Activated T-cell treated with anti-CD3 and anti-CD28 coated beads for 24 hours (primary cell): ENCODE results near the gene STK24.

ENCODE experiments used
- DNase-seq: peaks from one replicate; pipeline ENCODE4 v3.0.0-alpha.2; 2020; ENCODE audit warnings: low read depth

Gene STK24

DNA sequence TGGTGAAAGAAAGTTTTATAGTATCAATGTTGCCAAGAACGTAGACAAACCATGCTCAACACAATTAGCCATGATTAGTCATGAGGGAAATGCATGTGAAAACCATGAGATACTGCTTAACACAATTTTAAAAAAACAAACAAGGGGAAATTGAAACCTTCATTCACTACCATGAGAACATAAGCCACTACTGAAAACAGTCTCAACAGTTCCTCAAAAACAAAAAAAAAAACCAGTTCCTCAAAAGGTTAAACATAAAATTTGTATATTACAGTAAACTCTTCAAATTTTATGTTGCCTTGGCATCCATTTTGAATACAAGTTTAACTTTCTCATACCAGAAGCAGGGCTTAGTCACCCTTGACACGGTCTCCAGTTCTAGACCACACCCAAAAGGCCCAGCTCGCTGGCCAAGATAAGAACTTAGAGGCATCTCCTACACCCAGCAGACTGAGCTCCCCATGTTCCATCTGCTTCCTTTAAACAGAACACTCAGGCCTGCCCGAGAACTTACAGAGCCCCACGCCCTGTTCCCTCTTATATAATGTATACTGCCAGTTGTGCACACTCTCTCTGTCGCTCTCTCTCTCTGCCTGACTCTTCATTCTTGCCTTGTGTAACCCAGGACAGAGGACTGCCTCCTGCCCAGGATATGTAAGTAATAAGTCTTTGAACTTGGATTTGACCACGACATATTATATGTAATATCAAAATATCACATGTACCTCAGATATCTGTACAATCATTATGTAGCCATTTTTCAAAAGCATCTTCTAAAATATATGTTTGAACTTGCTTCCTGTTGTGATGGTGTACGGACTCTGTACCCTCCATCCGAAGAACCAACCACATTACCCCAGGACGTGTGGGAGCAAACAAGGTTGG lies 67.4 kb downstream of the STK24 start:
- peak; percentile 23 for DNase-seq

- no peak for DNase-seq
Observed at GRCh38 chr13:98508685-98509084, 68.2 kb downstream of the STK24 start.

DNA sequence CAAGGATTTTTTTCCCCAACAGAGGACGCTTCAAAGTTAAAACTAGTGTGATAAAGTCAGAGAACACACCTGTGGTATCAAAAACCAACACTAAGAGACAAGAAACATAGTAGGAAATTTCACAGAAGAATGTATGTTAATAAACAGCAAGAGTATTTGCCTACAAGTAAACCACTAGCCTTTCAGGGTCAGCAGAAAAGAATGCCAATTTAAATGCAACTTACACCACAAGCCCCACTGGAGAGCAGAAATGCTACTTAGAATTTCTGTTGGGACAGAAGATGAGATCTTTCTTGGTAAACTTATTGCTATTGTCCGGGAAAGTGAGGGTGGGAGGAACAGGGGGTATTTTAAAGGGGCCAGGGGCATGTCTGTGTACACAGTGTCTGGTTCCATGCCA lies 68.6 kb downstream of the STK24 start:
- no peak for DNase-seq

DNA sequence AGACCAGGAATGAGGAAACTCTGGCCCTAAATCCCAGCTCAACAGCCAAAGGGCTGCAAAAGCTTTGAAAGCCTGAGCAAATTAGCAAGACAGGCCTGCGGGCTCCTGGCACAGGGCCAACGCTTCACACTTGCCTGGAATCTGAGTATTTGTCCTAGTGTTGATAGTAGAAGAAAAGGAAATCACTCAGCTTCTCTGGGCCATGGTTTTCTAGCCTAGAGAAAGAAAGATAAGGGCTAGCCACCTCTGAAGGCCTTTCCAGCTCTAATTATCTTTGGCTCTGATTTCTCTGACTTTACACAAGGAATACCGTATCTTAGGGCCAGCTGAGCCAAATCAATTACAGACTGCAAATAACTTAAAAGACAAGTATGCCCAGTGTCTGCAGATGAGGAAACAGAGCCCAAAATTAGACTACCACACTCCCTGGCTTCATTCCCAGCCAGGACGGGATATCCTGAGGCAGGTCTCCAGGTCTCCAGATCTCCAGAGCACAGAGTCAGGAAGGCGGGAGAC lies 69.6 kb downstream of the STK24 start:
- no peak for DNase-seq

GRCh38 chr13:98506728-98507230 lies 70.1 kb downstream of the STK24 start:
- DNase-seq = no peak

GRCh38 chr13:98506322-98506721 lies 70.6 kb downstream of the STK24 start:
- DNase-seq = no peak

GRCh38 chr13:98505217-98505616 lies 71.7 kb downstream of the STK24 start:
- DNase-seq = no peak

GRCh38 chr13:98504371-98504963 lies 72.4 kb downstream of the STK24 start:
- DNase-seq = no peak

- no peak for DNase-seq
Observed at GRCh38 chr13:98504029-98504351, 72.9 kb downstream of the STK24 start.

DNA sequence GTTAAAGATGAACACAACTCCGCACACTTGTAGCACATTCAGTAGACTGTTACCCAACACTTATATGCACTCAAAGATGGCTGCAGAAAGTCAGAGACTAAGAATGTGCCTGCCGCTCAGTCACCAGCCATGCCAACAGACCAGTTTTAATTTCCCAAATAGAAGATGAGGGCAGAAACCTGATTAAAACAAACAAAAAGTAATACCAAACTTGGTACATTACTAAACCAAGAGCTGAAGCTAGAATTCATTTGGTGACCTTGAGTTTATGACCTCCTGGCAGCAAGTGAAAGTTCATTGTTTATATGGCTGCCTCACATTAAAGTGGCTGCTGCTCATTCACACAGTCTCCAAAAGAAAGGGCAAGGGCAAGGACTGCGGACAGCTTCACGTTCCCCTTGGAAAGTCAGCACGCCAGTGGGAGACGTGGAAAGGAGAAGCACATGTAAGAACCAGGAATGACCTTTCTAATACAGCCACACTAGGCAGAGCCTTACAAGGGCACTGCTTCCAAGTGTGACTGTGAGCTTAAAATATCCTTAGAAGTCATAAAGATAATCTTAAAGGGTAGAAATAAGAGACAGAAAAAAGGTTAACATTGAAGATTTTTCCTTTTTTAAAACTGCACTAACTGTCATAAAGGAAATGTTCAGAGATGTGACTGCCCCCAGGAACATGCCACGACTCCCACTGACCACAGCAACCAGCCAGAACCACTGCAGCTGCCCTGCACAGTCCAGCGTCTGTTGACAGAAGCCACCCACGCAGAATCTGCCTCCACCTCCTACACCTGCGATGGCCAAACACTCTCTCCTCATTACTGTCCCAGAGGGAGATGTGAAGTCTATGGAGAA lies 73.5 kb downstream of the STK24 start:
- DNase-seq = no peak

DNA sequence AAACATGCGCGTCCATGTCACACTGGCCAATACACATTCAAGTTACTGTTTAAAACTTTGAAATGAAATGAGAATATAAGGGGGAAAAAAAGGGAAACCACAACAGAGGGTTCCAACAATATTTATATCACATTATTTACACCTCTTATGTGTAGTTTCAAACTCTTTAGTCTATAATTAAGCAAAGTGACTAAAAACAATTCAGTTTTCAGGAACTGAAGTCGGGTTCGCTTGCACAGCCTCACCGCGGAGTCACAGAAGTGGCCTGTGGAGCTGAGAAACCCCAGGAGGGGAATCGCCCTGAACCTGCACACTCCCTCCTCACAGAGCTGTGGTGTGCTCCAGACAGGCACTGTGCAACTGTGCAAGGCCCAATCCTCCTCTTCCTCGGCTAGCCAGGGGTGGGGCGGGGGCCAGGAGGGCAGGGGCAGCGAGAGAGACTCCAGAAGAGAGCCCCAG lies 75.9 kb downstream of the STK24 start:
- DNase-seq = no peak

DNA sequence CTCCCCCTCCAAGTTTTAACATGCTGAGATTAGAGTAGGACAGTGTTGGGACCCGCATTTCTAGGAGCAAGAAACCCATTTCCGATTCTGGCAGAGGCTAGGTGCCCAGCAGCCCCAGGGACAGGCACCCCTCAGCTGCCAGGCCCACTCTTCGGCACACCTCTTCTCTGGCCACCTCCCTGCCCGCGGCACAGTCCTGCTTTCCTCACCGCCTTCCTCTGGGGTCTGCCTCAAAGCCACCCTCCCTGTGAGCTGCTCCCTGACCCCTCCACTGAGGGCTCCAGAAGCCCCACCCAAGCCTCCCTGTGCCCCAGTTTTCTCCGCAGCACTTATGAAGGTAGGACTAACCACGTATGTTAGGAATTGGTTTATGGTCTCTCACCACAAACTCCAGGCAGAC lies 79.9 kb downstream of the STK24 start:
- no peak for DNase-seq

DNA sequence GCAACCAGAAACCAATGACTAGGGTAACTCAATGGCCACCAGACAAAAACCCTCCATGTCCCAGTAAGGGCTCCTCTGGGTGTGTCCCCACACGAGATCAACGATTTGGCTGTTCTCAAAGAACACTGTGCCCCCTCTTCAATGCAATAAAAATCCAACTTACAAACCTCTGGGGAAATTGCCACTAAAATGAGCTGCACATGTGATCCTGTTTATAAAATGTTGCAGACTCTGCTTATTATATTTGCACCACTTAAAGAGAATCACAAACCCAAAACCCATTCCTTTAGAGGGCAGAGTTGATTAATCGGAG lies 80.5 kb downstream of the STK24 start:
- DNase-seq = no peak

DNA sequence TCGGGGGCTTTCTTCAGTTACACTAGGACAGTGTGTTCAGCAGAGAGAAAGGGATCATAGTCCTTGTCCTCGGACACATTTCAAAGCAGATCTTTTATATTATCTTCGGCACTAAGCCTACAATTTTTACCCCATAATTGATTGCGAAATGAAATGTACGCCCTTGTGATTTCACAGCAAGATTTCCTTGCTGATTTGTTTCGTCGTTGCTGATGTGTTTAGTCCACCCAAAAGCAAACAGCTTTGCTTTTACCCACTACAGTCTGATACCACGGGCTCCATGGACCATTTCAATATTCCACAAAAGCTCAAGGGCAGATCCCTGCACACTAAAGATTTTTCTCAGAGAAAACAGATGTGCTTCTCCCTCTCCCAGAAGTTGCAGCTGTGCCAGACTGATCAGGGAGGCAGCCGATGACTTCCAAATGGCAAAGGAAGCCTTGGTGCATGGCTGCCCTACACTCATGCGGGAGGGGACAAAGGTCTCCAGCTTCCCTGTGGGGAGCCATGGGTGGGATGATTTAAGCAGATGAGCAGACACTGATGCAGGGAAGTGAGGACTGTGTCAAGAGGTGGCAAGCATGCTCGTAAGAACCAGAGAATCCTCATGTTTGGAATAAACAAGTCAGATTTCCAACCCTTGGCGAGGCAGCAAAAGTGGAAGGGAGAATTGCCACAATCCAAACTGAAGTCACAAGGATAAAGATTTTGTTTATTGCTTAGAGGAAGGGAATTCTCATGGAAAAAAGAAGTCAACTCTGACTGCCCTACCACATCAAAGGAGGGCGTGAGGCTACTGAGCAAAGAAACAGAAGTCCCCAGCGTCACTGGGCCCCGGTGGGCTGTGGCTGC lies 81.1 kb downstream of the STK24 start:
- no peak for DNase-seq

- no peak for DNase-seq
Observed at GRCh38 chr13:98494769-98495168, 82.1 kb downstream of the STK24 start.

DNA sequence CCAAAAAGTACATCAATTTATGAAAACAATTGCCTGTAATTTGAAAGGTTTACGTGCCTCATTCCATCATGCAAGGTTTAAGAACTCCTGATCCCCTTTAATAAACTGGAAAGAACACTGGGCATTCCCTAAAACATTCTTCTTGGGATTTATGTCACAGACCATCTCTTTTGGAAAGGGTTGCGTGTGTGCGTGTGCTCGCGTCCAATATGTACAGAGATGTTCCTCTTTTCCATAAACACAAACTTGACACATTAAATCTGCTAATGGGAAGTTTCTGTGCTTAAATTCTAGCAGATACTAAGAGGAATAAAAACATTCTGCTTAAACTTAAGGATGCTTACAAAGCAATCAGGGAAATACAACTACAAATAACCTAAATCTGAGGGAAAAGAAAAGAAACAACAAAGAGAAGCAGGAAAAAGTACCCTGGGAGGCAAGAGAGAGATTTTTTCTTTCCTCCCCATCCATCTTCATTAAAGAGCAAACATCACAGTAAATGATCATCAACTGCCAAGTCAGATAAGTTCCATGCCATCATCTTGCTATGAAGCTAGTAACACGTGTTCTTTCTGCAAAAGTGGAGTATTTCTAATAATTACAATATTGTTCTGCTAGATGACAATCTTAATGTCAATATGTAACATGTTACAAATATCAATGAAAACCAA lies 83.7 kb downstream of the STK24 start:
- no peak for DNase-seq

- no peak for DNase-seq
Observed at GRCh38 chr13:98492335-98493041, 84.4 kb downstream of the STK24 start.

- no peak for DNase-seq
Observed at GRCh38 chr13:98490866-98491265, 86.0 kb downstream of the STK24 start.

DNA sequence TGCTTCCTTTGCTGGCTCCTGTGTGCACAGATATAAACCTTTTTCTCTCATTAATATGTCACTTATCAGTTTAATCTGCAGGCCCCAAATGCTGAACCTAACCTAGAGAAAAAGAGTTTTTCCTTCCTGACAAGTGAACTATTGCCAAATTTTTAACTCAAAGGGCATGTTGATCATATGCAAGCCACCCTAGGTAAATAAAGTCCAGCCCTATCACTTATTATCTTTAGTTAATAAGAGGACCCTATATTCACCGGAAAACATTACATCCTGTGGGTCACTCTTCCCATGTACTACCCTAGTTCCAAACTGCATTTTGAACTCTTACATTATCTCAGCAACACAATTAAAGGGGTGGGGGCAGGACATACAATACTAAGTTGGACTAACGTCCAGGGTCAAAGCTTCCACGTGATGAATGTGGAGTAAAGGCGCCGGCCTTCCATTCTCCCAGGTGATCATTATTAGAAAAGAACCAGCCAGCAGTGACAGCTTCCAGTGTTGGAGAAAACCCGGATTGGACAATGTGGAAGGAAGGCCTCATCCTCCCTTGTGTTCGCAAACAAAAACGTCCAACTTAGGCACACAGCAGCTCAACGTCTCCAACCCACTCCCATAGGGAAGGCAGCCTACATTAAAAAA lies 86.6 kb downstream of the STK24 start:
- DNase-seq = no peak
